SK-N-SH (cell line): ENCODE data around the gene ERAL1. TPM values are rescaled to one million over a fixed set of nuclear protein-coding genes. Genes with fewer than 3 reads are reported as not detected.

ENCODE experiments used
- CTCF ChIA-PET: fragments of 300-600, 350-600 bp; formaldehyde crosslinking; extraction: SDS; loops from one replicate; lab custom pipeline; 2021; lab: Yijun Ruan, JAX
- POLR2A ChIA-PET: fragments of 350-600 bp; sonication (Branson Sonifier 250); formaldehyde crosslinking; extraction: SDS; loops from one replicate; lab custom pipeline; 2020; ENCODE audit warnings: antibody characterized with exemption, inconsistent platforms; lab: Yijun Ruan, JAX
- DNase-seq: peaks from one replicate; pipeline ENCODE4 v3.0.0; 2012
- H2AFZ ChIP-seq: fragments of 200-600 bp; sonication (generic); 2 replicates; pipeline ENCODE4 v1.8.1; 2016; ENCODE audit warnings: antibody characterized with exemption, mild to moderate bottlenecking, low read depth
- H3F3A ChIP-seq: fragments of 200-600 bp; sonication (generic); replicated peaks from 2 replicates; pipeline ENCODE3; 2016; ENCODE audit warnings: antibody characterized with exemption, mild to moderate bottlenecking; ENCODE audit not compliant: insufficient read depth
- H3K27ac ChIP-seq, 2 experiments: fragments of 200-500 bp in 1 of 2; fragments of 200-600 bp in 1 of 2; sonication (Bioruptor generic) in 1 of 2; sonication (generic), shearing (Covaris generic) in 1 of 2; 2 replicates each; pipeline versions ENCODE4 v1.5.1 to v1.6.1; 2014 to 2016; ENCODE audit warnings: low read depth in 2 of 2, inconsistent platforms in 1 of 2, low read length in 1 of 2, mild to moderate bottlenecking in 1 of 2, mixed read lengths in 1 of 2
- H3K27me3 ChIP-seq: fragments of 200-600 bp; sonication (generic), shearing (Covaris generic); 2 replicates; pipeline ENCODE4 v1.6.1; 2016; ENCODE audit warnings: mixed run types; ENCODE audit not compliant: insufficient read depth
- H3K36me3 ChIP-seq, 2 experiments: fragments of 200-500 bp in 1 of 2; fragments of 200-600 bp in 1 of 2; sonication (Bioruptor generic) in 1 of 2; sonication (generic) in 1 of 2; replicated peaks in 1 of 2; 2 replicates each; pipeline versions ENCODE3 to v1.5.1; 2014 to 2016; ENCODE audit warnings: low read length in 1 of 2, mild to moderate bottlenecking in 1 of 2; ENCODE audit not compliant: insufficient read depth in 2 of 2, control insufficient read depth in 1 of 2
- H3K4me1 ChIP-seq, 2 experiments: fragments of 200-500 bp in 1 of 2; fragments of 200-600 bp in 1 of 2; sonication (Bioruptor generic) in 1 of 2; sonication (generic), shearing (Covaris generic) in 1 of 2; 2 replicates each; pipeline versions ENCODE4 v1.5.1 to v1.6.1; 2014 to 2016; ENCODE audit warnings: low read depth in 1 of 2, low read length in 1 of 2, mixed run types in 1 of 2; ENCODE audit not compliant: insufficient read depth in 2 of 2, control insufficient read depth in 1 of 2
- H3K4me2 ChIP-seq: fragments of 200-600 bp; sonication (generic), shearing (Covaris generic); 2 replicates; pipeline ENCODE4 v1.6.1; 2017; ENCODE audit warnings: mixed run types
- H3K4me3 ChIP-seq, 2 experiments: fragments of 200-500 bp in 1 of 2; fragments of 200-600 bp in 1 of 2; sonication (Bioruptor generic) in 1 of 2; sonication (generic), shearing (Covaris generic) in 1 of 2; 2 replicates each; pipeline versions ENCODE4 v1.5.1 to v1.8.1; 2014 to 2016; ENCODE audit warnings: low read depth in 2 of 2, inconsistent platforms in 1 of 2, low read length in 1 of 2, mild to moderate bottlenecking in 1 of 2, mixed read lengths in 1 of 2, moderate library complexity in 1 of 2
- H3K79me2 ChIP-seq: fragments of 200-600 bp; sonication (generic); 2 replicates; pipeline ENCODE4 v1.8.1; 2017; ENCODE audit warnings: mild to moderate bottlenecking; ENCODE audit not compliant: insufficient read depth
- H3K9ac ChIP-seq: fragments of 200-600 bp; sonication (generic); 2 replicates; pipeline ENCODE4 v1.6.1; 2017; ENCODE audit warnings: mixed run types
- H3K9me2 ChIP-seq: fragments of 200-600 bp; sonication (generic); 2 replicates; pipeline ENCODE4 v1.6.1; 2017; ENCODE audit warnings: mixed run types
- H3K9me3 ChIP-seq: fragments of 200-600 bp; sonication (generic); 2 replicates; pipeline ENCODE4 v1.6.1; 2017; ENCODE audit warnings: mixed run types, mild to moderate bottlenecking, moderate library complexity
- H4K20me1 ChIP-seq: fragments of 200-600 bp; sonication (generic); 2 replicates; pipeline ENCODE4 v1.6.1; 2017; ENCODE audit warnings: mild to moderate bottlenecking, mixed run types; ENCODE audit not compliant: insufficient read depth
- EP300 ChIP-seq, 2 experiments: IDR thresholded peaks; 2 replicates each; pipeline versions ENCODE4 v1.4.0 to v1.6.1; 2012; ENCODE audit warnings: borderline replicate concordance in 1 of 2, low read depth in 1 of 2, low read length in 1 of 2
- EZH2phosphoT487 ChIP-seq: fragments of 200-600 bp; sonication (generic); IDR thresholded peaks from 2 replicates; pipeline ENCODE4 v1.6.1; 2017; ENCODE audit warnings: low read depth, mixed run types, mild to moderate bottlenecking, antibody characterized with exemption, moderate library complexity, borderline replicate concordance
- FOSL2 ChIP-seq: IDR thresholded peaks from 2 replicates; pipeline ENCODE4 v1.4.0; 2012; ENCODE audit warnings: low read depth, mild to moderate bottlenecking, moderate library complexity, borderline replicate concordance
- FOXM1 ChIP-seq: IDR thresholded peaks from 2 replicates; pipeline ENCODE4 v1.4.0; 2012; ENCODE audit warnings: low read depth, mild to moderate bottlenecking
- GABPA ChIP-seq: IDR thresholded peaks from 2 replicates; pipeline ENCODE4 v1.4.0; 2012; ENCODE audit warnings: low read depth, mild to moderate bottlenecking
- IRF3 ChIP-seq: fragments of 150-350 bp; IDR thresholded peaks from 2 replicates; pipeline ENCODE4 v1.6.1; 2016; ENCODE audit warnings: mild to moderate bottlenecking, low read depth, low read length
- JUND ChIP-seq: IDR thresholded peaks from 2 replicates; pipeline ENCODE4 v1.4.0; 2012
- MAX ChIP-seq: IDR thresholded peaks from 2 replicates; pipeline ENCODE4 v1.4.0; 2012; ENCODE audit warnings: low read depth
- MEF2A ChIP-seq: IDR thresholded peaks from 2 replicates; pipeline ENCODE4 v1.4.0; 2012; ENCODE audit warnings: low read depth, borderline replicate concordance
- NFIC ChIP-seq: IDR thresholded peaks from 2 replicates; pipeline ENCODE4 v1.4.0; 2012; ENCODE audit warnings: borderline replicate concordance
- PBX3 ChIP-seq: IDR thresholded peaks from 2 replicates; pipeline ENCODE4; 2012
- POLR2AphosphoS5 ChIP-seq: IDR thresholded peaks from 2 replicates; pipeline ENCODE4 v1.6.1; 2012; ENCODE audit warnings: low read depth, low read length
- RXRA ChIP-seq: IDR thresholded peaks from 2 replicates; pipeline ENCODE4 v1.4.0; 2012; ENCODE audit warnings: low read depth, mild to moderate bottlenecking, borderline replicate concordance
- SMC3 ChIP-seq: IDR thresholded peaks from 2 replicates; pipeline ENCODE4 v1.6.1; 2012; ENCODE audit warnings: low read depth, low read length, improper control_type of control experiment
- TAF1 ChIP-seq: IDR thresholded peaks from 2 replicates; pipeline ENCODE4 v1.6.1; 2012; ENCODE audit warnings: low read depth, mild to moderate bottlenecking, low read length, moderate library complexity, borderline replicate concordance
- TCF12 ChIP-seq: IDR thresholded peaks from 2 replicates; pipeline ENCODE4 v1.4.0; 2012
- TEAD4 ChIP-seq: IDR thresholded peaks from 2 replicates; pipeline ENCODE4 v1.4.0; 2012; ENCODE audit warnings: mild to moderate bottlenecking, borderline replicate concordance; ENCODE audit not compliant: insufficient read depth
- YY1 ChIP-seq: IDR thresholded peaks from 2 replicates; pipeline ENCODE4 v1.4.0; 2012; ENCODE audit warnings: low read depth, mild to moderate bottlenecking
- ZBTB33 ChIP-seq: IDR thresholded peaks from 2 replicates; pipeline ENCODE4 v1.4.0; 2012; ENCODE audit warnings: low read depth, borderline replicate concordance
- WGBS: methylation state at CpG from one replicate; pipeline ENCODE4 v1.1.6; 2017; ENCODE audit warnings: low lambda C conversion rate; 5-methylcytosine and 5-hydroxymethylcytosine counted together
- polyA plus RNA-seq, 3 experiments: library from polyadenylated mRNA; depleted of rRNA; stranded (reverse); fragments of >200 nt; gene quantifications; 2 replicates each; pipeline ENCODE4 v1.2.3, GENCODE V29; 2012
- TF ChIP-seq, protein P1 (sequence below): IDR thresholded peaks from 2 replicates; pipeline ENCODE4 v1.4.0; 2012; ENCODE audit warnings: low read depth, borderline replicate concordance
- TF ChIP-seq, protein P2 (sequence below): fragments of 150-350 bp; IDR thresholded peaks from 2 replicates; pipeline ENCODE4 v1.6.1; 2017; ENCODE audit warnings: antibody characterized with exemption, low read length, low read depth, borderline replicate concordance

The ERAL1 gene
- polyA plus RNA-seq (2012; rRNA removed) = 57.3 and 66.1 TPM in 2 replicates
- polyA plus RNA-seq (2012; cell fraction: cytosol; rRNA removed) = 36.8 and 46.7 TPM in 2 replicates
- polyA plus RNA-seq (2012; cell fraction: nucleus; rRNA removed) = 86.2 and 87.2 TPM in 2 replicates

GRCh38 chr17:28854457-28855335 is at the start of gene ERAL1:
ERAL1 (plus strand) TSS chr17:28855016; CDS start chr17:28855035, 19 bp downstream.
- peaks cover 14% of the 10 kb centered on the region for H3K79me2 ChIP-seq
- no peaks in the 10 kb centered on the region for H3F3A ChIP-seq
- ChIA-PET POLR2A (no interaction called here), CTCF (interaction anchor here (0.9 to 2.0 kb wide), 3 partner anchors 48 to 128 kb away, joined by 3 to 4 read pairs (median 4); partner anchors contain the start of gene DHRS13)
- peak within 1 kb of the TSS; percentile 80 for H3K9ac ChIP-seq
- H3K9me3 ChIP-seq = no peaks in the 10 kb centered on the region
- peak within 1 kb of the TSS; percentile 98 for H3K4me2 ChIP-seq
- H4K20me1 ChIP-seq = no peaks in the 10 kb centered on the region
- H3K27me3 ChIP-seq = no peaks in the 10 kb centered on the region
- peak within 1 kb of the TSS; percentile 91 for H2AFZ ChIP-seq
- H3K36me3 ChIP-seq = peaks cover 4 to 20% of the 10 kb centered on the region in 2 experiments
- no peaks in the 10 kb centered on the region for H3K9me2 ChIP-seq
- peak; percentile 88 for DNase-seq
- H3K27ac ChIP-seq = peak within 1 kb of the TSS; percentile 31 to 84; a peak in 3 of 4 replicates
- peaks cover 0 to 5% of the 10 kb centered on the region in 2 experiments; a peak in 2 of 4 replicates for H3K4me1 ChIP-seq
- under 1% methylated on average over 40 of the region's 42 CpGs for WGBS
- H3K4me3 ChIP-seq = peak within 1 kb of the TSS; percentile 76 to 83
- TF ChIP-seq TEAD4 = no peak
- TF ChIP-seq EZH2phosphoT487 = no peak
- peak; percentile 88 for TF ChIP-seq TAF1
- TF ChIP-seq GABPA = peak; percentile 8; the same call in 1 of the 2 replicates
- TF ChIP-seq IRF3 = no peak
- peak; percentile 99 for TF ChIP-seq YY1
- no peak for TF ChIP-seq ZBTB33
- TF ChIP-seq, protein P1, sequence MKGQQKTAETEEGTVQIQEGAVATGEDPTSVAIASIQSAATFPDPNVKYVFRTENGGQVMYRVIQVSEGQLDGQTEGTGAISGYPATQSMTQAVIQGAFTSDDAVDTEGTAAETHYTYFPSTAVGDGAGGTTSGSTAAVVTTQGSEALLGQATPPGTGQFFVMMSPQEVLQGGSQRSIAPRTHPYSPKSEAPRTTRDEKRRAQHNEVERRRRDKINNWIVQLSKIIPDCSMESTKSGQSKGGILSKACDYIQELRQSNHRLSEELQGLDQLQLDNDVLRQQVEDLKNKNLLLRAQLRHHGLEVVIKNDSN = no peak
- no peak for TF ChIP-seq RXRA
- TF ChIP-seq TCF12 = no peak; the same call in 1 of the 2 replicates
- TF ChIP-seq PBX3 = peak; percentile 40
- TF ChIP-seq MEF2A = no peak
- no peak for TF ChIP-seq SMC3
- peak; percentile 81; the same call in 1 of the 2 replicates for TF ChIP-seq POLR2AphosphoS5
- TF ChIP-seq FOXM1 = no peak
- no peak for TF ChIP-seq NFIC
- no peak for TF ChIP-seq FOSL2
- TF ChIP-seq EP300 (IDR thresholded peaks at IDR 0.05; ENCODE audit: borderline replicate concordance in 1 of 2, low read depth in 1 of 2, low read length in 1 of 2) = no peak
- TF ChIP-seq, protein P2, sequence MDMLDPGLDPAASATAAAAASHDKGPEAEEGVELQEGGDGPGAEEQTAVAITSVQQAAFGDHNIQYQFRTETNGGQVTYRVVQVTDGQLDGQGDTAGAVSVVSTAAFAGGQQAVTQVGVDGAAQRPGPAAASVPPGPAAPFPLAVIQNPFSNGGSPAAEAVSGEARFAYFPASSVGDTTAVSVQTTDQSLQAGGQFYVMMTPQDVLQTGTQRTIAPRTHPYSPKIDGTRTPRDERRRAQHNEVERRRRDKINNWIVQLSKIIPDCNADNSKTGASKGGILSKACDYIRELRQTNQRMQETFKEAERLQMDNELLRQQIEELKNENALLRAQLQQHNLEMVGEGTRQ = no peak
- TF ChIP-seq JUND = no peak
- TF ChIP-seq MAX = peak; percentile 85
